HG02885 (cell line): Measurements from ENCODE around the gene FLAD1.
"Not testable (repeated sequence)": the region's sequence is repeated elsewhere in the genome, so short reads cannot be mapped to it uniquely, and the experiment has no call there.

Experiments used
- ATAC-seq: cut with Tn5 transposase; IDR thresholded peaks from one replicate; pipeline ENCODE4 v1.9.1; 2021; ENCODE audit warnings: mild to moderate bottlenecking; ENCODE audit not compliant: unreplicated experiment, poor library complexity

FLAD1 gene

GRCh38 chr1:154988058-154988954 is 5.2 kb downstream of the FLAD1 start:
- no peak for ATAC-seq

DNA sequence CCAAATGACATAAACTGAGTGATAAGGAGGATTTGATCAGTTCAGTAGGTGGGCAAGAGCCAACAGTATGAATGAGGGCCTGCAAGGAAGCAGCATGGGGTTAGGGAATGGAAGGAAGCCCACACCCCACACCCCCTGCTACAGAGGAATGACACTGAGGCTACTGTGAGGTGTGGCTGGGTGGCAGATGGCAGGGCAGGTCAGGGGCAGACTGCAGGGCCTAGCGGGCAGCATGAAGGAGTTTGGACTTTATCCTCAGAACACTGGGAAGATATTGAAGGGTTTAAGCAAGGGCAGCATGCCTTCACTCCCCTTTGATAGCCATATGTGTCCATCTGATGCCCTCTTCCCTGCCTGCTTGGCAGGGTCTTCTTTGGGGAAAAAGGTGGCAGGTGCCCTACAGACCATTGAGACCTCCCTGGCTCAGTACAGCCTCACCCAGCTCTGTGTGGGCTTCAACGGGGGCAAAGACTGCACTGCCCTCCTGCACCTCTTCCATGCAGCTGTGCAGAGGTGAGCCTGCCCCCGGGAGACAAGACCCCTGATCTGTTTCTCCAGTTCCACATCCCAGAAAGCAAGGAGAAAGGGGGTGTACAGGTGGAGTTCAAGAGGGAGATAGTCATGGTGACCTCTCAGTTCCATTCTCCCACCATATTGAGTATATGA is 6.2 kb downstream of the FLAD1 start:
- no peak for ATAC-seq

GRCh38 chr1:154990276-154990675 is 7.1 kb downstream of the FLAD1 start:
- no peak for ATAC-seq

GRCh38 chr1:154992721-154993571 is 9.8 kb downstream of the FLAD1 start:
- no peak for ATAC-seq

DNA sequence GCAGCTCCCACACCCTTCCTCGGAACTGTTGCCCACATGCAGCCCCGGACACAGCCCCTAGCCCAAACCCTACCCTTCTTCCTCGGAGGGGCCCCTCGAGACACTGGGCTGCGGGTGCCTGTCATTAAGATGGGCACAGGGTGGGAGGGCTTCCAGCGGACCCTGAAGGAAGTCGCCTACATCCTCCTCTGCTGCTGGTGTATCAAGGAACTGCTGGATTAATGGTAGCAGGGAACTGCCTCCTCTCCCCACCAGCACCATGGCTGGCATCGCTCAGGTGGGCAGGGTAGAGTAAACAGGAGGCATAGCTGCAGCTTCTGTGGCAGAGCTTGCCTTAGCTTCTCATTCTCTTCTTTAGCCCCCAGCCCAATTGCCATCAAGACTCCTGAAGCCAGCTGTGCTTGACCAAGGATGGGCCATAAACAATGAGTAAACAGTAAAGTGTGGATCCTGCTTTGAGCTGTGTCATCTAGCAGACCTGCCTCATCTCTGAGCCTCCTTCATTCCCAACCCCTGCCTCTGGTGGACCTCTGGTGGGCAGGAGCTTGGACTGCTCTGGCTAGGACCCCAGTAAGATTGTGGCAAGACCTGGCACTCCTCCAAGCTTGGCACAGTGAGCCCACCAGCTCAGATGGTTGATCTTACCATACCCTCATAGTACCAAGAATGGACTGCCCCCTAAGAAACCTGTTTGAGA is 10.6 kb downstream of the FLAD1 start, which contains the start of gene LENEP:
TSS of gene LENEP (plus strand) at position 15 of the 697 bp plus-strand sequence. CDS start at position 37, 22 bp downstream.
- ATAC-seq = no peak

DNA sequence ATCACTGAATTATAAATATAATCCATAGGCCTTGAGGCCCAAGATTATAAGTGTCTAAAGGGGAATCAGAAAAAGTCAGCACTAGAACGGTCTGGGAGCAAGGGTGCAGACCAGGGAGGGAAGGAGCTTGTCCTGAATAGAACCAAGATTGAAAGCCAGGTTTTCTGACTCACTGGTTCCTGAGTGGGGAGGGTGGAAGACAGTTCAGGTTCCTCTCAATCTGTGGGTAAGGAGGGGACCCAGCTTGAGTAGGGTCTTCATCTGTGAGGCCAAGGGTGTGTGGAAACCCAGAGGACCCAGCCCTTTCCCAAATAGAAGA is 11.1 kb downstream of the FLAD1 start:
- no peak for ATAC-seq

GRCh38 chr1:154994591-154994990 is 11.4 kb downstream of the FLAD1 start:
- ATAC-seq = no peak

DNA sequence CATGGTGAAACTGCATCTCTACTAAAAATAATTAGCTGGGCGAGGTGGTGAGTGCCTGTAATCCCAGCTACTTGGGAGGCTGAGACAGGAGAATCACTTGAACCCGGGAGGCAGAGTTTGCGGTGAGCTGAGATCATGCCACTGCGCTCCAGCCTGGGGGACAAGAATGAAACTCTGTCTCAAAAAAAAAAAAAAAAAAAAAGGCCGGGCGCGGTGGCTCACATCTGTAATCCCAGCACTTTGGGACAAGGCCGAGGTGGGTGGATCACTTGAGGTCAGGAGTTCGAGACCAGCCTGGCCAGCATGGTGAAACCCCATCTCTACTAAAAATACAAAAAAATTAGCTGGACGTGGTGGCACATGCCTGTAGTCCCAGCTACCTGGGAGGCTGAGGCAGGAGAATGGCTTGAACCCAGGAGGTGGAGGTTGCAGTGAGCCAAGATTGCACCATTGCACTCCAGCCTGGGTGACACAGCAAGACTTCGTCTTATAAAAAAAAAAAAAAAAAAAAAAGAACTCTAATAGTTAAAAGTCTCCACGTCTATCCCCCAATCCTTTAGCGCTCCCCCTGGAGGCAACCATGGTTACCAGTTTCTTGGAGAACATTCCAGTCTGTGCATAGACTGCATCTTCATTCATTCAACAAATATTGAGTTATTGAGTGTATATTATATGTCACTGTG is 12.3 kb downstream of the FLAD1 start:
- not testable (repeated sequence) for ATAC-seq

DNA sequence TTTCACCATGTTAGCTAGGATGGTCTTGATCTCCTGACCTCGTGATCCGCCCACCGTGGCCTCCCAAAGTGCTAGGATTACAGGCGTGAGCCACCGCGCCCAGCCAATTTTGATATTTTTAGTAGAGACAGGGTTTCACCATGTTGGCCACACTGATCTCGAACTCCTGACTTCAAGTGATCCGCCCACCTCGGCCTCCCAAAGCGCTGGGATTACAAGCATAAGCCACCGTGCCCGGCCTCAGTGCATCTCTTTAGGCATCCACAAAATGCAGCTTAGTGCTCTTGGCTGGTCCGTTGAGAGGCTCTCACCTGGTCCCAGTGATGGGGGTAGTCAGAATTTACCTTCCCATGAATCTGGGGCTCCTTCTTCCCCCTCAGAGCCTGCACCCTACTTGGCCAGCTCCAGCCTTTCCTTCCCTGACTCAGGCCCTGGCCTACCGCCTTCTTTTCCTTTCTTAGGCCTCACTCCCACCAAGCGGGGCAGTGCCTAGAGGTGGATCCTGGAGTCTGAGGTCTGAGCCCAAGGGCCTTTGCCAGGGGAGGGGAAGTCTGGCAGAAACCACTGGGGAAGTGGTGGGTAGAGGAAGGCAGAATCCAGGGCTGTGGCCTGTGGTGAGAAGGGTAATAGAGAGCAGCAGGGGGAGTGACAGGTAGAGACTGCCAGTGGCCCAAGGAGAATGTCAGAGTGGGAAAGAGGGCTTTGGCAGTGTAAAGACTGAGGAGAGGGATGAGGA is 14.0 kb downstream of the FLAD1 start:
- ATAC-seq = no peak

- no peak for ATAC-seq
Measured at GRCh38 chr1:154998201-154998780, 15.1 kb downstream of the FLAD1 start.

DNA sequence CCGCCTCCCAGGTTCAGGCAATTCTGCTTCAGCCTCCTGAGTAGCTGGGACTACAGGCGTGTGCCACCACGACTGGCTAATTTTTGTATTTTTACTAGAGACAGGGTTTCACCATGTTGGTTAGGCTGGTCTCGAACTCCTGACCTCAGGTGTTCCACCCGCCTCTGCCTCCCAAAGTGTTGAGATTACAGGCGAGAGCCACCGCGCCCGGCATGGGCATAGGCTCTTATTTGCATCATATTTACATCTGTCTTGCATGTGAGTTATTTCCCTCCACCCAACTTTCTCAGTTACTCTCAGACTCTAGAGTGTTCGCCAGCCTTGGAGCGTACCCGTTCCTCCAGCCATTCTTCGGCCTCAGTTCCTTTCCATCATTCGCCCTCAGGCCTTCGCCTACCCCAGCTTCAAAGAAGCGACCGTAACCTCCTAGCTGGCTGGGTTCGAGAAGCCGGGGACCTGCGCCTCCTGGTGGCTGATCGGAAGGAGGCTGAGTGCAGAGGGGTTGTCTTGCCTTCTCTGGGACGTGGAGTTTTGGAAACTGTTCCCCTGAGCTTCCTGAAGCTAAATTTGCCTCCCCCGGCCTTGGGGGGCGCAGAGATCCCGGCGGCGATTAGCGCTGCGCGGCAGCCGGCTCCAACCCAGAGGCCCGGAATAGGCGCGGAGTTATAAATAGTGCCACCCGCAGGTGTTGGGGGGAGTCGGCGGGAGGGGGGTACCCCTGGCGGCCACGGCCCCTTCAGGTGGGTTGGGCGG is 15.8 kb downstream of the FLAD1 start:
- no peak for ATAC-seq

GRCh38 chr1:154999571-155000410 is 16.6 kb downstream of the FLAD1 start:
- ATAC-seq = no peak

- no peak for ATAC-seq
Measured at GRCh38 chr1:155000411-155000725, 17.2 kb downstream of the FLAD1 start.

DNA sequence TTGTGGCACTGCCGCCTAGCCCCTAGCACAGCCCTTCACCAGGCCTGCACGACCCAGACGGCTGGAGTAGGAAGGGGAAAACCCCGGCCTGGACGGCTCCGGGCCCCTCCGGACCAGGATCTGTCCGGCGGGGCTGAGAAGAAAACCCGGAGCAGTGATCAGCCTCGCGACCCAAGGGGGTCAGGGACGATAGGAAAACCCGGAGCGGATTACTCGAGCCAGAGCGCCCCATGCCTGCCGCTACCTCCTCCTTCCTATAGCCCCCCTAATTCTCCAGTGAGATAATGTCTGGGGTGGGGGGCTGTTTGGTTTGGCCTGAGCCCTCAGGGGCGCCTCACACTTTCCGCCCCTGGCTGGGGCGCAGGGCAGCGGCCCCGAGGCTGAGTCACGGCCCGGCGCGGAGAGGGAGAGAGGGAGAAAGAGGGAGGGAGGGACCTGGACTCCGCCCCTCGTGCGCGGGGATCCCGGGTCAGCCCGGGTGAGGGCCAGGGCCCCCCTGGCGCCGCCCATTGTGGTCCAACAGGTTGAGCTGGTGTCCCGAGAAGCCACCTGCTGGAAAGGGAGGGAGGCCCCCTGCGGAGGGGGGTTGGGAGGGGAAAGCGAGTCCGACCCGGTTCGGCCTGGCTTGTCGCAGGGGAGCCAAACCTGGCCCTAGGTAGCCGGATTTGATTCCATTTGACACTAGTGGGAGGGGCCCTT is 17.7 kb downstream of the FLAD1 start:
- peak; percentile 53 for ATAC-seq

GRCh38 chr1:155001425-155001674 is 18.2 kb downstream of the FLAD1 start:
- ATAC-seq = no peak

DNA sequence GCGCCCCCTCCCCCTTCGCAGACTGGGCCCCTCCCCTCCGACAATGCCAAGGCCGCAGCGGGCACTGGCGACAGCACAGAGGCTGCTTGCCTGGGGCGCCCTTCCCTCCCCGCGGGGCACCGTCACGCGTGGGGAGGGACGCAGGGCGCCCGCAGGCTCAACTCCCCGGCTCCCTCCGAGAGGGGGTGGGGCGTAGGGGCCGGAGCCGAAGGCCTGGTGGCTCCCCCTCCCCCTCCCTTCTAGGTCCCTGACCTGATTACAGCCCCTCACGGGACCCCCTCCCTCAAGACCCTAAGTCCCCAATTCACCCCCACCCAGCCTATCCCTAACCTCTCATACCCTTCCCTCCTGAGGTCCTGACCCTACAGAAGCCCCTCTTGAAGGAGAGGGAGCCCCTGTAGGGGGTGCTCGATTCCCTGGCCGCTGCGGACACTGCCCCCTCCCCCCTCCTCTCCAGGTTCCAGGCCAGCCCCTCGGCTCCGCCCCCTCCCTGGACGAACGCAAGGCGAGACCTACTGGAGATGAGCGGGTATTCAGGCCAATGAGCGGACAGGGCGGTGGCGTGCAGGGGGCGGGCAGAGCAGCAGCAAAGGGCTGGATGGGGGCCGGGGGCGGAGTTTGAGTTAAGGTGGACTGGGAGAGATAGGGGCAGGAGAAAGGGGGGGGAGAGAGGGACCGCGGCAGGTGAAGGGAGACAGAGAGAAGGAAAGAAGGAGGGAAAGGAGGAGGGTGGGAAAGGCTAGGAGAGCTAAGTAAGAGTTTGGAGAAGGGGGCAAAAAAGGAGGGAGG is 18.7 kb downstream of the FLAD1 start:
- peak; percentile 70 for ATAC-seq
